SK-N-SH treated with all-trans-retinoic acid at 6 μM for 48 hours (cell line): ENCODE measurements around the gene TRIM8.

ENCODE experiments used
- ATAC-seq: fragments of 200-7000 bp; cut with Tn5 transposase; 3 replicates; pipeline ENCODE4 v1.9.1; 2020; ENCODE audit warnings: mild to moderate bottlenecking, moderate library complexity
- ARNTL ChIP-seq: fragments of 450-650 bp; formaldehyde crosslinking; IDR thresholded peaks from 2 replicates; pipeline ENCODE4 v1.5.0; 2020; ENCODE audit warnings: low read depth, mild to moderate bottlenecking, moderate library complexity, borderline replicate concordance
- CREB5 ChIP-seq: fragments of 250-450 bp; sonication (Bioruptor Pico); IDR thresholded peaks from 2 replicates; pipeline ENCODE4 v1.5.1; 2020; ENCODE audit warnings: low read depth, mild to moderate bottlenecking, moderate library complexity
- CSDC2 ChIP-seq: fragments of 250-450 bp; sonication (Bioruptor Pico); IDR thresholded peaks from 2 replicates; pipeline ENCODE4 v1.5.0; 2020; ENCODE audit warnings: mild to moderate bottlenecking, moderate library complexity
- CSRNP3 ChIP-seq: fragments of 250-450 bp; sonication (Bioruptor Pico); IDR thresholded peaks from 2 replicates; pipeline ENCODE4 v1.5.1; 2021; ENCODE audit warnings: mild to moderate bottlenecking, moderate library complexity
- GLIS3 ChIP-seq: fragments of 250-450 bp; sonication (Bioruptor Pico); IDR thresholded peaks from 2 replicates; pipeline ENCODE4 v1.5.0; 2020; ENCODE audit warnings: mild to moderate bottlenecking, moderate library complexity
- ISL1 ChIP-seq: fragments of 250-450 bp; sonication (Bioruptor Pico); IDR thresholded peaks from 2 replicates; pipeline ENCODE4 v2.1.2; 2022; ENCODE audit warnings: mild to moderate bottlenecking, moderate library complexity
- OSR1 ChIP-seq: fragments of 250-450 bp; sonication (Bioruptor Pico); IDR thresholded peaks from 2 replicates; pipeline ENCODE4 v1.8.0; 2022; ENCODE audit warnings: moderate library complexity, mild to moderate bottlenecking, inconsistent platforms
- PATZ1 ChIP-seq: fragments of 250-450 bp; sonication (Bioruptor Pico); IDR thresholded peaks from 2 replicates; pipeline ENCODE4 v1.8.0; 2020; ENCODE audit warnings: mild to moderate bottlenecking, moderate library complexity, borderline replicate concordance
- POU6F1 ChIP-seq: fragments of 250-450 bp; sonication (Bioruptor Pico); IDR thresholded peaks from 2 replicates; pipeline ENCODE4 v1.8.0; 2021; ENCODE audit warnings: low read depth, mild to moderate bottlenecking, moderate library complexity, borderline replicate concordance
- RARB ChIP-seq: fragments of 250-450 bp; sonication (Bioruptor Pico); IDR thresholded peaks from 2 replicates; pipeline ENCODE4 v1.8.0; 2021; ENCODE audit warnings: mild to moderate bottlenecking, moderate library complexity
- SNAI2 ChIP-seq: fragments of 250-450 bp; sonication (Bioruptor Pico); IDR thresholded peaks from 2 replicates; pipeline ENCODE4 v1.5.0; 2020; ENCODE audit warnings: mild to moderate bottlenecking, moderate library complexity
- TCF4 ChIP-seq: fragments of 250-450 bp; sonication (Bioruptor Pico); IDR thresholded peaks from 2 replicates; pipeline ENCODE4 v1.8.0; 2021; ENCODE audit warnings: mild to moderate bottlenecking, moderate library complexity, borderline replicate concordance
- TOX ChIP-seq: fragments of 250-450 bp; sonication (Bioruptor Pico); IDR thresholded peaks from 2 replicates; pipeline ENCODE4 v1.8.0; 2021; ENCODE audit warnings: mild to moderate bottlenecking, moderate library complexity, borderline replicate concordance
- TSHZ2 ChIP-seq: fragments of 250-450 bp; sonication (Bioruptor Pico); IDR thresholded peaks from 2 replicates; pipeline ENCODE4 v1.5.0; 2020; ENCODE audit warnings: mild to moderate bottlenecking, moderate library complexity
- ZC3H10 ChIP-seq: fragments of 250-450 bp; sonication (Bioruptor Pico); IDR thresholded peaks from 2 replicates; pipeline ENCODE4 v1.5.1; 2021; ENCODE audit warnings: mild to moderate bottlenecking, moderate library complexity
- ZFP3 ChIP-seq: fragments of 250-450 bp; sonication (Bioruptor Pico); IDR thresholded peaks from 2 replicates; pipeline ENCODE4 v1.5.0; 2020; ENCODE audit warnings: mild to moderate bottlenecking, moderate library complexity
- ZFP30 ChIP-seq: fragments of 450-650 bp; formaldehyde crosslinking; IDR thresholded peaks from 2 replicates; pipeline ENCODE4 v1.5.0; 2022; ENCODE audit warnings: mild to moderate bottlenecking, moderate library complexity
- ZNF565 ChIP-seq: fragments of 450-650 bp; formaldehyde crosslinking; conservative IDR thresholded peaks from 2 replicates; pipeline ENCODE4 v1.5.0; 2020; ENCODE audit warnings: low read depth, mild to moderate bottlenecking, moderate library complexity
- ZNF70 ChIP-seq: fragments of 450-650 bp; formaldehyde crosslinking; IDR thresholded peaks from 2 replicates; pipeline ENCODE4 v1.5.0; 2020; ENCODE audit warnings: mild to moderate bottlenecking, moderate library complexity
- ZNF8 ChIP-seq: fragments of 450-650 bp; formaldehyde crosslinking; IDR thresholded peaks from 2 replicates; pipeline ENCODE4 v1.5.0; 2020; ENCODE audit warnings: mild to moderate bottlenecking, moderate library complexity

Gene TRIM8

GRCh38 chr10:102642736-102643335 lies 1.4 kb upstream of the TRIM8 start:
- no peak for ATAC-seq
- TF ChIP-seq ZNF565 (CRISPR knock-in tag), result no peak
- TF ChIP-seq PATZ1 (CRISPR knock-in tag), result 0 out of 2 replicates have a peak, but pooled peaks have one; percentile 14
- TF ChIP-seq ZFP3 (CRISPR knock-in tag), result no peak
- TF ChIP-seq, all 23 proteins: peak for 1

- TF ChIP-seq TSHZ2 (no peak), ZNF8 (CRISPR knock-in tag) (no peak), ZC3H10 (CRISPR knock-in tag) (no peak), POU6F1 (CRISPR knock-in tag) (no peak), OSR1 (CRISPR knock-in tag) (no peak), ISL1 (CRISPR knock-in tag) (no peak), SNAI2 (CRISPR knock-in tag) (no peak), TCF4 (CRISPR knock-in tag) (no peak), GLIS3 (CRISPR knock-in tag) (no peak), CSRNP3 (CRISPR knock-in tag) (no peak)
- peak; percentile 11; the same call in 2 of the 3 replicates for ATAC-seq
Observed at GRCh38 chr10:102643336-102644065, 778 bp upstream of the TRIM8 start.

- TF ChIP-seq CSDC2 (CRISPR knock-in tag) (no peak), SNAI2 (CRISPR knock-in tag) (peak; percentile 80; the same call in 1 of the 2 replicates), GLIS3 (CRISPR knock-in tag) (no peak), ISL1 (CRISPR knock-in tag) (no peak), ARNTL (CRISPR knock-in tag) (peak; percentile 90; the same call in 1 of the 2 replicates), ZFP3 (CRISPR knock-in tag) (peak; percentile 51; the same call in 1 of the 2 replicates), ZNF70 (CRISPR knock-in tag) (no peak), TOX (no peak), ZNF565 (CRISPR knock-in tag) (no peak)
- ATAC-seq, result peak; percentile 38
Observed at GRCh38 chr10:102644646-102645387, 538 bp downstream of the TRIM8 start.

- ATAC-seq, result peak; percentile 3
- TF ChIP-seq ZFP3 (CRISPR knock-in tag) (no peak), ZNF8 (CRISPR knock-in tag) (no peak), RARB (no peak), CREB5 (CRISPR knock-in tag) (no peak), ZNF70 (CRISPR knock-in tag) (no peak), CSRNP3 (CRISPR knock-in tag) (no peak), TCF4 (CRISPR knock-in tag) (no peak), PATZ1 (CRISPR knock-in tag) (no peak), ZNF565 (CRISPR knock-in tag) (no peak), SNAI2 (CRISPR knock-in tag) (no peak), ZFP30 (CRISPR knock-in tag) (no peak)
Observed at GRCh38 chr10:102645388-102645740, 1.1 kb downstream of the TRIM8 start.
